NCI-H748 (cell line): ENCODE measurements around the gene ANGEL2.
A peak's percentile ranks its signal among the peaks of the same experiment; 100 is the strongest.
"Not testable (repeated sequence)": the region's sequence is repeated elsewhere in the genome, so short reads cannot be mapped to it uniquely, and the experiment has no call there.

Experiments
- DNase-seq: peaks from one replicate; lab custom pipeline; 2025; ENCODE audit not compliant: unreplicated experiment; lab: John Stamatoyannopoulos, UW

Gene ANGEL2

GRCh38 chr1:212977781-212978645, 37.7 kb downstream of the ANGEL2 start:
- DNase-seq, result no peak

GRCh38 chr1:212976586-212976985, 39.1 kb downstream of the ANGEL2 start:
- DNase-seq, result no peak

GRCh38 chr1:212975111-212975918, 40.4 kb downstream of the ANGEL2 start:
- no peak for DNase-seq

GRCh38 chr1:212974711-212975110, 41.0 kb downstream of the ANGEL2 start:
- no peak for DNase-seq

- no peak for DNase-seq
These were observed 41.8 kb downstream of the ANGEL2 start for GRCh38 chr1:212973899-212974298.

- DNase-seq, result no peak
These were observed 42.2 kb downstream of the ANGEL2 start for GRCh38 chr1:212973426-212973825.

GRCh38 chr1:212971312-212971711, 44.4 kb downstream of the ANGEL2 start:
- DNase-seq, result no peak

- DNase-seq, result no peak
These were observed 45.6 kb downstream of the ANGEL2 start for GRCh38 chr1:212970085-212970484.

GRCh38 chr1:212968368-212968863, 47.3 kb downstream of the ANGEL2 start:
- DNase-seq, result no peak

- DNase-seq, result peak; percentile 8
These were observed 47.9 kb downstream of the ANGEL2 start for GRCh38 chr1:212967801-212968200.

GRCh38 chr1:212966616-212967015, 49.1 kb downstream of the ANGEL2 start:
- DNase-seq, result no peak

GRCh38 chr1:212964993-212965392, 50.7 kb downstream of the ANGEL2 start:
- not testable (repeated sequence) for DNase-seq

- DNase-seq, result no peak
These were observed 51.6 kb downstream of the ANGEL2 start for GRCh38 chr1:212964102-212964501.

- no peak for DNase-seq
These were observed 53.2 kb downstream of the ANGEL2 start for GRCh38 chr1:212962509-212962908.

- DNase-seq, result no peak
These were observed 54.7 kb downstream of the ANGEL2 start for GRCh38 chr1:212960932-212961331.

GRCh38 chr1:212959266-212960220, 56.1 kb downstream of the ANGEL2 start:
- DNase-seq, result no peak

GRCh38 chr1:212958175-212958574, 57.5 kb downstream of the ANGEL2 start:
- no peak for DNase-seq

- no peak for DNase-seq
These were observed 58.1 kb downstream of the ANGEL2 start for GRCh38 chr1:212957546-212957945.

- DNase-seq, result no peak
These were observed 59.6 kb downstream of the ANGEL2 start for GRCh38 chr1:212955961-212956620.

- no peak for DNase-seq
These were observed 60.6 kb downstream of the ANGEL2 start for GRCh38 chr1:212955098-212955497.
